T-helper 2 cell (primary cell): ENCODE measurements around the gene SLC25A26.
"Not testable (repeated sequence)": the region's sequence is repeated elsewhere in the genome, so short reads cannot be mapped to it uniquely, and the experiment has no call there.

Experiments
- DNase-seq, 5 experiments: peaks; one replicate each; pipeline versions ENCODE4 v3.0.0 to v3.0.0-alpha.2; 2012 to 2022
- total RNA-seq, 2 donors: gene quantifications; one replicate each; lab custom pipeline; 2026; lab: John Stamatoyannopoulos, UW

SLC25A26 gene, protein sequence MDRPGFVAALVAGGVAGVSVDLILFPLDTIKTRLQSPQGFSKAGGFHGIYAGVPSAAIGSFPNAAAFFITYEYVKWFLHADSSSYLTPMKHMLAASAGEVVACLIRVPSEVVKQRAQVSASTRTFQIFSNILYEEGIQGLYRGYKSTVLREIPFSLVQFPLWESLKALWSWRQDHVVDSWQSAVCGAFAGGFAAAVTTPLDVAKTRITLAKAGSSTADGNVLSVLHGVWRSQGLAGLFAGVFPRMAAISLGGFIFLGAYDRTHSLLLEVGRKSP
- total RNA-seq: 41.3 to 56.1 reads per million in 2 donors

DNA sequence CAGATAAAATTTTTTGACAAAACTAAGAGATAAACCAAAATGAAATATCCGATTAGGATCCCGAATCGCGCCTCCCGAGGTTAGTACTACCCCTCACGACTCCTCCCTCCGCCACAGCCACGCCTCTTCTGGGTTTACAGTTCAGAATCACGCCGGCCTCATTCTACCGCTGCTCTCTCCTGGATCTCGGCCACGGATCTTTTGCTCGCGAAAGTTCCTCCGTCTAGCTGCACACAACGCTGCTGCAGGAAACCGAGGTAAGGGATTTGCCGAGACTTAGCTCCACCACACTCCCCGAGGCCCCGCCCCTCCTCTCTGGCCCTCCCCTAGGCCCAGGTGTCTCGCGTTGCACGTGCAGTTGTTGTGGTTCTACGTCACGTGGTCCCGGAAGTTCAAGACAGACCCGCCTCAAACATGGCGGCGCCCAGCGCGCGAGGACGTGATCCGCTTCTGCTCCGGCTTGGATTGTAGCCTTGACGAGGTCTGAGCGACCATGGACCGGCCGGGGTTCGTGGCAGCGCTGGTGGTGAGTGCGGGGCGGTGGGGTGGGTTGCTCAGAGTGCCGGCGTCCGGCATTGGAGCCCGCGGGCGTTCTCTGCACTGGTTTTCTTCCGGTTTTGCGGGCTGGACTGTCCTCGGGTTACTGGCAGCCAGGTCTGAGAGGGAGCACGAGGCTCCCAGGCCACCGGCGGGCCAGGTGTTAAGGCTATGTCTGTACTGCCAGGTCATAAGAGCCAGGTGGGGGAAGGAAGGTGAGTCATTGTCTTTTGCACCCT, at the start of gene SLC25A26:
Gene SLC25A26, plus strand, starts transcription at position 400 of the 776 bp plus-strand sequence. Its CDS starts 94 bp downstream, at position 494.
- DNase-seq: peak; percentile 93 to 99 (median 95)

DNA sequence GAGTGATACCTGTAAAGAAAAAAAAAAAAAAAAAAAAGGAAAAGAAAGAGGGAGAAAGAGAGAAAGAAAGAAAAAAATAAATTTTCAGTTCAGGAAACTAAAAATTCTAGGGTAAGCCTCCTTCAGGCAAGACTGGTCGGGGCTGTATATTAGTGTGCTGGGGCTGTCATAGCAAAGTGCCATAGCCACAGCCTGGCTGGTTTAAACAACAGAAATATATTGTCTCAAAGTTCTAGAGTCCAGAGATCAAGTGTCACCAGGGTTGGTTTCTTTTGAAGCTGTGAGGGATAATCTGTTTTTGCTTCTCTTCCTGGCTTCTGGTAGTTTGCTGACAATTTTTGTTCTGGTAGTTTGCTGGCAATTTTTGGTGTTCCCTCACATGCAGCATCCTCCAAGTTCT, 48.4 kb upstream of the SLC25A26 start:
- no peak for DNase-seq

DNA sequence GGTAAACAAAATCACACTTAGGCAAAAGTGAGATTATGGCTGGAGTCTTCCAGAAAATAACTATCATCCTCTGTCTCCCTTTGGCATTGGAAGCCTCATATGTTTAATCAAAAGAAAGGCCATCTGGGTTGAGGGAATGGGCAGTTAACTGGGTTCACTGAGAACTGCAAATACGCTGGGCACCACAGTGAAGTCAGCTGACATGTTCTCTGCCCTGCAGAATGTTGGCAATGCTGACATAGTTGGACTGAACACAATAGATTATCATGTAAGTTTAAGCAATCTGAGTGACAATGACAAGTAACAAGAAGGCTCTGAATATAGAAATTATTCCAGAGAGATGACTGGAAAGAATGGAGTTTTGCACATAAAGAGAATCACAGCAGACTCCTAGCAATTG, 43.8 kb upstream of the SLC25A26 start:
- DNase-seq: no peak

DNA sequence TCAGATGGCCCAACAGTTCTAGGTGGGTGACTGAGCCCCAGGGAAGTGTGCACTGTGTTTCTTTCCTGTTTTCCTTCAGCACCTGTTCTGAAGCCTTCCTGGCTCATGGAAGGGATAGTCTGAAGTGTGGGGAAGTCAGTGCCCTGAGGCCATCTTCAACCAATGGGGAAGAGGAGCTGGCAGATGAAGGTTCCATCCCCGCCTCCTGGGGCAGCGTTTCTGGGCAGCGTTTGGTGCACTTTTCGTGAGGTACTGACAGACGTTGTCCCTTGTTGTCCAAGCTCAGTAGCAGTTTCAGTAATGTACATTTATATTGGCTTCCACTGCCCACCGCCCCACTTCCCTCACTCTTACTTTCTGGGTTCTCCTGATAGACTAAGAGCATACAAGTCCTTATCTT, 42.6 kb upstream of the SLC25A26 start:
- no peak for DNase-seq

DNA sequence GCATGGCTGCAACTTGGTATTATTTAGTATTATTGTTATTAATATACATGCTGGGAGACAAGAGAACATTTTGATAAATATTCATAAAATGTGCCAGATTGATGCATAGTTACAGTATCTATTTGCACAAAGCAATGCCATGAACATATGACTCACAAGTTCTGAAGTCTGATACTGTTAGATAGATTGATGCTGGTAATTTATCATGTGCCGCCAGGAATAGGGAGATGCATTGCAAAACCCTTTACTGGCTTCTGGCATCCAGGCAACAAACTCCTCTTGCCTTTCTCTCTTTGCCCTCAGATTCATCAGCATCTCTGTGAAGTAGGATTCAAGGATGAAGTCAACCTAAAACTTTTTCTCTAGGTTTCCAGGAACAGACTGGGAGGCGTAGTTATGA, 41.0 kb upstream of the SLC25A26 start:
- no peak for DNase-seq

DNA sequence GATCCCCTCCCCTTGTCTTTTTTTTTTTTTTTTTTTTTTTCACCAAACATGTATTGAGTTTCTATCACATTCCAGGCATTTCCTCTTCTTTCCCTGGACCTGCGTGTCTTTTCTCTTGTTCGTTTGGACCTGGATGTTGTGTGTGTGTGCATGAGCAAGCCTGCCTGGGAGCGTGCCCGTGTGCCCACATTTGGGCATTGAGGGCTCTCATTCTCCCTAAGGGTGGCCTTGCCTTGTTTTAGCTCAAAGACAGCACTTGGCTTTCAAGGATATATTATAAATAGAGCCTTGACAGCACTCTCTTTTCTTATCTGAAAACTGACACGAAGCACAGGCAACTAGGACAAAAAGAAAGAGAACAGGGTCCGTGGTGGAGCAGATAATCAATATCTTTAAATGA, 39.0 kb upstream of the SLC25A26 start:
- no peak for DNase-seq

DNA sequence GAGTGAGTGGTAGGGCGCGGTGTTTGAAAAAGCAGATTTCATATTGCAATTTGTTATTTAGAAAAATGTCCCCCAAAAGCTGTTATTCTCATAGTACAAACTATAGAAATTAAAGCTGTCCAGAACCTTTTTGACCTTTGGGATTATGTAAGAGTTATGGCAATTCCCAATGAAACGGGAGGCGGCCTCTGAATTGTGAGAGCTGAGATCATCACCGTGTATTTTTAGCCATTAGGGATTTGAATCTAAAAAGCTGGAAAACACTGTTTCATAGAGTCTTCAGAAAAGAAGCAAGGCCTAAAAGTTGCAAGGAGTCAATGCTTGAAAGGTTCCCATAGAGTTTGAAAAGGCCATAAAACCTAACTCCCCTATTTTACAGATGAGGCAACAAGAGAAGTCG, 38.6 kb upstream of the SLC25A26 start:
- no peak for DNase-seq

DNA sequence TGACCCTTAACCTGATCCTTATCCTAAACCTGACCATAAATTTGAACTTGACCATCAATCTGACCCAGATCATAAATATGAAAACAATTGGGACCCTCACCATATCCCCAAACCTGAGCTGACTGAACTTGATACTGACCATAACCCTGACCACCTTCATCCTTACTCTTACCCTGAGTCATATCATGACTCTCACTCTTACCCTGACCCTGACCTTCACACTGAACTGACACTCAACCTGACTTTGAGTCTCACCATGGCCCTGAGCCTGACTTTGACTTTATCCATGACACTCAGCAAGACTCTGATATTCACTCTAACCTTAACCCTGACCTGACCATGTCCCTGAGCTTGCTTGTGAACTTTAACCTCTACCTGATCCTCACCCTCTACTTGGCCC, 34.3 kb upstream of the SLC25A26 start:
- peak in 1 of 5 experiments; percentile 4 for DNase-seq

DNA sequence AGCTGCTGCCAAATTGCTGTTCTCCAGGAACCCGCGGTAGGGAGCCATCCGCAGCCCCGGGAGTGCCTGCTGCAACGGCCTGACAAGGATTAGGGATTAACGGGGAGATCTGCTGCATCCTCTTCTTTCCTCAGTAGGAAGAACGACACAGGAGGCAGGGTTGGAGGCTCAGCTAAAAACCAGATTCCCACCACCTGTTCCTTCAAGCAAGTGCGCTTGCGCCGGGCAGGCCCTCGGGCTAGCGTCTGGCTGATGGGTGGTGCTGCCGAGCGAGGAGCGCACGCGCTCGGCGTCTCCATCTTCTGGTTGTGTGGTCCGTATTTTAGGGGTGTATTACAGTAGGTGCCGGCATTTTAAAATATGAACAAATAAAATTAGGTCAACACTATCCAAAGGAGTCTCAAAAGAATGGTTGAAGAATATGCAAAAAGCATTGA, 25.4 kb upstream of the SLC25A26 start:
- DNase-seq: peak in 1 of 5 experiments; percentile 24

DNA sequence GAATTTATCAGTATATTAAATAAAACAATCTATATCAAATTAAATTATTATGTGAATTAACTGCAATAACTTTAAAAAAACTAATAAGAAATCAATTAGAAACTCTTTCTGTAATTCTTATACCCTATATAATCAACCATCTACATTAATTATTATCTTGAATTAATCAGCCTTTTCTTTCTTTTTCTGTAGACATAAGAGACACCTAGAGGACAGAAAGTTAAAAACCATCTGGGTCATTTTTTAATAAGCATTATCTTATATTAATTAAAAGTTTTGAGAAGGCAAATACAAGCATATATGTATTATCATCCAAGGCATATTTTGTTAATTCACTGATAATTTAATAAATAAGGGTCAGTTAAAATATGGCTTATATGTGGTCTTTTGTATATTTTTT, 24.2 kb upstream of the SLC25A26 start:
- no peak for DNase-seq

DNA sequence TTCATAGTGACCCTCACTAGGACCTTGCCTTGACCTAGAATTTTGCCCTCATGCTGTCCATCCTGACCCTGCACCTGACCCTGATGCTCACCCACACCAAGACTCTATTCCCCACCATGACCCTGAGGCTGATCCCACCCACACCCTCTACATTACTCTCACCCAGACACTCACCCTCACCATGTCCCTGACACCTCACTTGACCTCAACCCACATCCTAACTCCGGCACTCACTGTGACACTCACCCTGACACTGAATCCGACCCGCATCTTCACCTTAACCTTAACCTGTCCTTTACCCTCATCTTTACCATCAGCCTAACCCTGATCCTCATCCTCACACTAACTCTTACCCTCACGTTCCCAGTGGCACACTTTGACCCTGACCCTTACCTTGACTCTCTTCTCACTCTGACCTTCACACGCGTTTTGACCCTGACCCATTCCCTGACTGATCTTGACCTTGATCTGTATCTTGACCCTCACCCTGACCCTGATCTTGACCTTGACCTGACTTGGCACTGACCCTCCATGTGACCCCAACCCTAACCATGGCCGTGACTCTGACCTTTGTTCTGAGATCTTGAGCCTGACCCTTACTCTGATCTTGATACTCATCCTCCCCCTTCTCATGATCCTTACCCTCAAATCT, 22.2 kb upstream of the SLC25A26 start:
- DNase-seq: peak in 1 of 5 experiments; percentile 24

DNA sequence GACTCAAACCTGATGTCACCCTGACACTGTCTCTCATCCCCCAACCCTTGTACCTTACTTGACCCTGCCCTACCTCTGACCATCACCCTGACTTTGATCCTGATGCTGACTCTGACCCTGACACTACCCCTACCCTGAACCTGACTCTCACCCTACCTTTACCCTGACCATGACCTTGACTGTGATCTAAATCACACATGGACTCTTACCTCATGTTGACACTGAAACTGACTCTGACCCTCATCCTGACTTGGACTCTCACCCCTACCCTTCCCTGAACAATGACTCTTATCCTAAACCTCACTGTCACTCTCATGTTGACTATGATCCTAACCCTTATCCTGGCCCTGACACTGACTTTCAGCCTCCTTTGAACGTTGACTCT, 21.7 kb upstream of the SLC25A26 start:
- no peak for DNase-seq

DNA sequence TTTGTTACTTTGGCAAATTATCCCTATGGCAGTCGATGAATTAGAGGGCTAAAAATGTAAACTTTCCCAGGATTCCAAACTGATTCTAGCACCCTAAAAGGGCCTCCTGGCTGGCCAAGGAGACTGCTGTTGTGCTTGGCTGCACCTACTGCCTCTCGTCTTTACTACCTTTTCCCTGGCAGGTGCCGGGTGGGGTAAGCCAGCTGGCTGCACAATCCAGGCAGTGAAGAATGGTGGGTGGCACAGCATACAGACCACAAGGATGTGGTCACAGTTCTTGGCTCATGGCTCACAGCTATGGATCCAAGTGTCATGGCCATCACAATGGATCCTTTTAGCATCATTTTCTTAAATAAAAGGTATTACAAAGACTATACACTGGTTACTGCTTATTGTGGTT, 20.7 kb upstream of the SLC25A26 start:
- DNase-seq: no peak

DNA sequence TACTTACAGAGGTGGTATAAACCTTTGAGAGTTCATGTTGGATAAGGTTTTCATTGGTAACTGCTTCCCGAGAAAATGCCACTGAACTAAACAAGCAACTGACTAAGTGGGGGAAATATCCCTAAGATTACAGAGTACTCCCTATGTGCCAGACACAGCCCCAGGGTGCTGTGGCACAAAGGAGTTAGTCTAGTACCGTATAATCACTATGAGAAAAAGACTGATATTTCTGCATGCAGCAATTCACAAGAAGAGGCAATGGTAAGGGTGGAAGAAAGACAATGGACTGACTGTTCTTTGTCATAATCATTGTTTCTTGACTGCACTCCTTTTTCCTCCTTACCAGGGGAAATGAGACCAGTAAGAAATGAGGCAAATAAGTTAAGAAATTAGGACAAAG, 20.0 kb upstream of the SLC25A26 start:
- DNase-seq: no peak

DNA sequence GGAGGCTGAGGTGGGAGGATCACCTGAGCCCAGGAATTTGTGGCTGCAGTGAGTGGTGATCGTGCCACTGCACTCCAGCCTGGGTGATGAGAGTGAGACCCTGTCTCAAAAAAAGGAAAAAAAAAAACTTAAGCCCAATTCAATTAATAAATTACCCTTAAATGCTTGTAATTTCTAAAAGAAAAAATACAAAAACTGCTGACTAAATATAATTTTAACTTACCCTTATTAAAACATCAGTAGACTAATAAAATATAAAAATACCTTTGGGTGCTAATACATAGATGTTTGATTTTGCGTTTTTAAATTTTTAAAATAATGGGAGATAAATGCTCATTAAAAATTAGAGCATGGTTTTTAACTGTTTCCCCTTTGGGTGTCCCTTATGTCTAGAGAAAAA, 17.5 kb upstream of the SLC25A26 start:
- DNase-seq: no peak

DNA sequence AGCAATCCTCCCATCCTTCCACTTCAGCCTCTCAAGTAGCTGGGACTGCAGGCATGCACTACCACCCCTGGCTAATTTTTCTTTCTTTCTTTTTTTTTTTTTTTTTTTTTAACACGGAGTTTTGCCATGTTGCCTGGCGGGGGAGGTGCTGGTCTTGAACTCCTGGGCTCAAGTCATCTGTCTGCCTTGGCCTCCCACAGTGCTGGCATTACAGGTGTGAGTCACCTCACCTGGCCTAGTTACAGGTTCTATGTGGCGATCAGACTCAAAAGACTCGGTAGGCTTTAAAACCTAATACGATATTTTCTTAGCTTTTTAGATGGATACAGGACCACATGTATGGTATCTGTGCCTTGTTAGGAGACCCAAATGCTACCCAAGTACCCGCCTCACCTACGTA, 14.0 kb upstream of the SLC25A26 start:
- no peak for DNase-seq

DNA sequence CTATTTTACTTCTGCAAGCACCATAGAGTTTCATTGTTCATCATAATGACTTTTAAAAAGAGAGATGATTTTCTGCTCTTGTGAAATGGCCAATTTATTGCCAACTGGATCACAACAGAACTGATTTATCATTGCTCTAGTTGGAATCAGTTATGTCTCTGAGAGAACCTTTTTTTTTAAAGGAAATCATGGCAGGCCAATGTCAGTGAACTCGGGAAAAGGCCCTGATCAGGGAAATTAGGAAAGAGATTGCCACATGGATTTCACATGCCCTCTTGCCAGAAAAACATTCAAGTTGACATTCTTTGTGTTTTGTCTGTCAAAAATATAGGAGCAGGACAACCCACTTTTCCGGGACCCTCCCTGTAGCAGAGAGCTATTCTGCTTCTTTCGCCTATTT, 12.6 kb upstream of the SLC25A26 start:
- DNase-seq: no peak

DNA sequence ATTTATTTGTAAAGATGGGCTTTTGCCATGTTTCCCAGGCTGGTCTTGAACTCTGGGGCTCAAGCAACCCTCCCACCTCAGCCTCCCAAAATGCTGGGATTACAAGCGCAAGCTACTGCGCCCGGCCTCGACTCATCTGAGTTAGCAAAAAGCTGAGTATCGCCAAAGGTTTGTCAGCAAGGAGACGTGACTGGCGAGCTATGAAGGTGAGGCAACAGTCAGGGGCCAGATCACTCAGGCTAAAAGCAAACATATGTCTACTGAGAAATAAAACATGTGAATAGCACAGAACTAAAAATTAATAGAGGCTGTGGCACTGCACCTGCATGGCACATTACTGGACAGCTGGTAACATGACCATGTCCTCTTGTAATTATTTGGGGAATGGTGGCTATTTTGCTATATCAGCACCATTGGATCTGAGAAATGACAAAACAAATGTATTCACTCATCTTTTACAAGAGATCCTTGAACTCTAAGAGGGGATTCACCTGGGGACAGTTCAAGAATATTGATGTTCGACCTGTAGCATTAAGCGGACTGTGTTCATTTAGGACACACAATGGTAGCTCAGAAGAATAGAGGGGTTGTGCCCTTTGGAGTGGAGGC, 10.0 kb upstream of the SLC25A26 start:
- DNase-seq: no peak

DNA sequence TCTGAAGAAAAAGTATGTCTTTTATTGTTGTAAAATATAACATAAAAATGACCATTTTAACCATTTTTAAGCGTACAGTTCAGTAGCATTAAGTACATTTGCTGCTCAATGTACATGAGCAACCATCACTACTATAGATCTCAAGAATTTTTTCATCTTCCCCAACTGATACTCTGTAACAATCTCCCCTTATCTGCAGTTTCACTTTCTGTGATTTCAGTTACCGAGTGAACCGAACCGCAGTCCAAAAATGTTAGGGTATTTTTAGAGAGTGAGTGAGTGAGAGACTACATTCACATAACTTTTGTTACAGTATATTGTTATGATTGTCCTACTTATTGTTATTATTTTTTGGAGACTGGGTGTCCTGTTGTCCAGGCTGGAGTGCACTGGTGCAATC, 9.0 kb upstream of the SLC25A26 start:
- DNase-seq: peak in 1 of 5 experiments; percentile 65

DNA sequence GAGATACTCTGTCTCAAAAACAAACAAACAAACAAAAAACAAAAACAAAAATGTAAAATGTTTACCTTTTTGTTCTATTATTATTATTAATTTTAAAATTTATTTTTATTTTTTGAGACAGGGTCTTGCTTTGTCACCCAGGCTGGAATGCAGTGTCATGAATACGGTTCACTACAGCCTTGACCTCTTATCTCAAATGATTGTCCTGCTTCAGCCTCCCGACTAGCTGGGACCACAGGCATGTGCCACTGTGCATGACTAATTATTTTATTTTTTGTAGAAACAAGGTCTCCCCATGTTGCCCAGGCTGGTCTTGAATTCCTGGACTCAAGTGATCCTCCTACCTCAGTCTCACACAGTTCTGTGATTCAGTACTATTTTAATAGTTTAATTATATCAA, 5.7 kb upstream of the SLC25A26 start:
- no peak for DNase-seq

DNA sequence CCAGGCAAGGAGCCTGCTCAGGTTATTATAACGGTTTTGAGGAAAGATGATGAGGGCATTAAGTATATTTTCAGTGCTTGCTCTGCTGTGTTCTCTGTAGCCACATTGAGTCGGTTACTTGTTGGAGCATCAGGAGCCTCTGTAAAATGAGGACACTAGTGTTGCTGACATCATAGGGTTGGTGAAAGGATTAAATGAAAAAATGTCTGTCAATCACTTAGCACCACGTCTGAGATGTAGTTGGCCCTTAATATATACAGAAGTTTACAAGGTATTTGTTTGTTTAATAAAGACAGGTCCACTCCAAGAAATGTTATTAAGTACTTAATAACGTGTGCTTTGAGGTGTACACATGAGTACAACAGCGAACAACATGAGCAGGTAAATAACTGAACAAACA, 735 bp upstream of the SLC25A26 start:
- DNase-seq: peak in 1 of 5 experiments; percentile 12

DNA sequence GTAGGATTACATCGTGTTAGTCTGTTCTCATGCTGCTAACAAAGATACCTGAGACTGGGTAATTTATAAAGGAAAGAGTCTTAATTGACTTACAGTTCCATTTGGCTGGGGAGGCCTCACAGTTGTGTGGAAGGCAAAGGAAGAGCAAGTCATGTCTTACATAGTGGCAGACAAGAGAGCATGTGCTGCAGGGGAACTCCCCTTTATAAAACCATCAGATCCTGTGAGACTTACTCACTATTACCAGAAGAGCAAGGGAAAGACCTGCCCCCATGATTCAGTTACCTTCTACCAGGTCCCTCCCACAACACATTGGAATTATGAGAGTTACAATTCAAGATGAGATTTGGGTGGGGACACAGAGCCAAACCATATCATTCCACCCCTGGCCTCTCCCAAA, 3.4 kb downstream of the SLC25A26 start:
- no peak for DNase-seq

DNA sequence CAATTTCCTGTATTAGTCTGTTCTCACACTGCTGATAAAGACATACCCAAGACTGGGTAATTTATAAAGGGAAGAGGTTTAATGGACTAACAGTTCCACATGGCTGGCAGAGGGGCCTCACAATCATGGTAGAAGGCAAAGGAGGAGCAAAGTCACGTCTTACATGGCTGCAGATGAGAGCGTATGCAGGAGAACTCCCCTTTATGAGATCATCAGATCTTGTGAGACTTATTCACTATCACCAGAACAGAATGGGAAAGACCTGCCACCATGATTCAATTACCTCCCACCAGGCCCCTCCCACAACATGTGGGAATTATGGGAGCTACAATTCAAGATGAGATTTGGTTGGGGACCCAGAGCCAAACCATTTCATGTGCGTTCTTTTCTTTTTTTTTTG, 5.3 kb downstream of the SLC25A26 start:
- not testable (repeated sequence) for DNase-seq
